ENCODE results near the gene CCDC40. TPM values are rescaled to one million over a fixed set of nuclear protein-coding genes. Genes with fewer than 3 reads are reported as not detected.

CCDC40 gene
- total RNA-seq, 6 experiments from 2014 or later, result 1.7 to 3.1 (median 2.1) TPM

- ATAC-seq (no peak), DNase-seq (no peak)
- H3K4me1 ChIP-seq, result peaks cover 3 to 43% (median 15%) of the 10 kb centered on the region in 4 donors
- H3K36me3 ChIP-seq, result no peaks in the 10 kb centered on the region
- no peaks in the 10 kb centered on the region for H3K27me3 ChIP-seq
- WGBS (ENCODE audit: insufficient coverage, low coverage, low lambda C conversion rate, missing lambda C conversion rate), result 94% methylated on average over 9 of the region's 9 CpGs
- no peak overlapping the region for H3K27ac ChIP-seq
- TF ChIP-seq CTCF (IDR thresholded peaks at IDR 0.05) (no peak), POLR2A (IDR thresholded peaks at IDR 0.05) (no peak)
- H3K4me3 ChIP-seq, result no peak overlapping the region
- intact Hi-C loops (cut with DNase I), result no loop called here
- no peaks in the 10 kb centered on the region for H3K9me3 ChIP-seq
These were observed 3.7 kb upstream of the CCDC40 start for GRCh38 chr17:80032614-80033171.

- no peaks in the 10 kb centered on the region for H3K36me3 ChIP-seq
- H3K27me3 ChIP-seq, result no peaks in the 10 kb centered on the region
- DNase-seq (no peak), ATAC-seq (no peak)
- TF ChIP-seq POLR2A (IDR thresholded peaks at IDR 0.05) (no peak), CTCF (IDR thresholded peaks at IDR 0.05) (no peak)
- no peaks in the 10 kb centered on the region for H3K9me3 ChIP-seq
- H3K27ac ChIP-seq, result no peak overlapping the region
- intact Hi-C loops (cut with DNase I), result no loop called here
- no peak overlapping the region for H3K4me3 ChIP-seq
- H3K4me1 ChIP-seq, result peaks cover 3 to 32% (median 14%) of the 10 kb centered on the region in 4 donors
- WGBS (ENCODE audit: insufficient coverage, low coverage, low lambda C conversion rate, missing lambda C conversion rate), result 84% methylated on average over 4 of the region's 4 CpGs
These were observed 2.6 kb upstream of the CCDC40 start for GRCh38 chr17:80033840-80034239.

DNA sequence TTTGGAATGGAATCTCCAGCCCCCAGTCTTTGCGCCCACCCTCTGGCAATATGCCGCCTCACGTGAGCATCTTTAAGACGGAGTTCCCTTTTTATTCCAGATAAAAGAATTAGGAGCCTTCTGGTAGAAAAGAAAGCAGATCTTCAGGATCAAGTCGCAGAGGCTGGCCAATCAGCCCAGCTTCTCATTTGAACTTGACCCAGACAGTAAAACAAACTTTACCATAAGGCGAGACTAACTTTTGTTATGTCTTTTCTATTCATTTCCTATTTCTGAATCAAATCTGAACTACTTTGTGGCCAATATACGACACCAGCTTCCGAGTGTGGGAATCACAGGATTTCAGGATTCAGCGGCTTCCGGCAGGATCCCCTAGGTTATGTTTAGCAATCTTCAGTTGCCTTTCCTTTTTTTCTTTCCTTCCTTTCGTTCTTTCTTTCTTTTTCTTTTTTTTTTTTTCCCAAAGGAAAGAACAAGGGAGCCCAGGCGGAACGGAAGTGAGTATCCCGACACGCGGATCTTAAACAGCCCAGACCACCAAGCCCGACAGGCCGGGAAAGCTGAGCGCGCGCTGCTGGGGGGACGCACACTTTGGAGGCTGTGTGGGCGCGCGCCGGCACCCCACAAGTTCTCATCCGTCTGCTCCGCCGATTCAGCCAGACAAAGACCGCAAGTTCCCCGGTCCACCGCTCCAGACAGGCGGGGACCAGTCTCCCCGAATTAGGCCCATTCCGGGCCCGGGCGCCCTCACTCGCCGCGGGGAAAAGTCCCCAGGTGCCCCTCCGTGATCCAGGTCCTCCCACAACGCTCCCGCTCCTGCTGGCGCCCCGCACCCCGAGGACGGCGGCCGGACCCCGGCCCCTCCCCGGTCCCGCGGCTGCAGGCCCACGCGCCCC lies 1.4 kb upstream of the CCDC40 start:
- H3K36me3 ChIP-seq, result no peaks in the 10 kb centered on the region
- H3K27ac ChIP-seq, result peak overlapping the region; percentile 76 to 88 (median 82)
- H3K9me3 ChIP-seq, result no peaks in the 10 kb centered on the region
- peak overlapping the region; percentile 77 to 84 (median 81) for H3K4me3 ChIP-seq
- TF ChIP-seq CTCF (IDR thresholded peaks at IDR 0.05), result no peak
- no peak for TF ChIP-seq POLR2A (IDR thresholded peaks at IDR 0.05)
- 2% methylated on average over 34 of the region's 55 CpGs for WGBS (ENCODE audit: insufficient coverage, low coverage, low lambda C conversion rate, missing lambda C conversion rate)
- H3K4me1 ChIP-seq, result peaks cover 3 to 20% (median 11%) of the 10 kb centered on the region in 4 donors
- ATAC-seq, result no peak
- no peaks in the 10 kb centered on the region for H3K27me3 ChIP-seq
- DNase-seq, result peak in 1 of 3 donors; percentile 33
- intact Hi-C loops (cut with DNase I), result no loop called here

DNA sequence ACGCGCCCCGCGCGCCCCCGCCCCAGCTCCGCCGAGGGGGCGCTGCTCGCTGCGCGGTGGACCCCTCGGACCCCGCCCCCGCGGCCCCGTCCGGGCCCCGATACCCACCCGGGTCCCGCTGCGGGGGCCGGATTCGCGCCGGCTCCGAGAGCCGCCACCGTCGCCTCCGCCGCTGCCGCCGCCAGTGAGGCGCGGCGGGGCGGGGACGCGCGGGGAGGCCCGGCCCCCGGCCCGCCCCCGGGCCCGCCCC lies 830 bp upstream of the CCDC40 start, which contains the start of gene TBC1D16:
TSS of gene TBC1D16 (minus strand) at position 186 of the 250 bp plus-strand sequence. CDS start 22,325 bp downstream, outside the sequence.
- intact Hi-C loops (cut with DNase I), result no loop called here
- no CpG with 5 or more reads among the region's 46 CpGs for WGBS (ENCODE audit: insufficient coverage, low coverage, low lambda C conversion rate, missing lambda C conversion rate)
- no peak for DNase-seq
- H3K27ac ChIP-seq, result peak within 1 kb of the TSS; percentile 76 to 88 (median 88)
- ATAC-seq, result no peak
- no peaks in the 10 kb centered on the region for H3K9me3 ChIP-seq
- H3K27me3 ChIP-seq, result no peaks in the 10 kb centered on the region
- peak; percentile 38 for TF ChIP-seq POLR2A (IDR thresholded peaks at IDR 0.05)
- TF ChIP-seq CTCF (IDR thresholded peaks at IDR 0.05), result no peak
- H3K36me3 ChIP-seq, result no peaks in the 10 kb centered on the region
- peaks cover under 1 to 15% (median 8%) of the 10 kb centered on the region in 4 donors for H3K4me1 ChIP-seq
- peak within 1 kb of the TSS; percentile 77 to 84 (median 81) for H3K4me3 ChIP-seq
